Measurements from ENCODE around the gene HDAC4.

GRCh38 chr2:239180526-239181073, 220.2 kb downstream of the HDAC4 start:
- TF ChIP-seq POLR2A (IDR thresholded peaks at IDR 0.05), result no peak
- TF ChIP-seq, protein P1, sequence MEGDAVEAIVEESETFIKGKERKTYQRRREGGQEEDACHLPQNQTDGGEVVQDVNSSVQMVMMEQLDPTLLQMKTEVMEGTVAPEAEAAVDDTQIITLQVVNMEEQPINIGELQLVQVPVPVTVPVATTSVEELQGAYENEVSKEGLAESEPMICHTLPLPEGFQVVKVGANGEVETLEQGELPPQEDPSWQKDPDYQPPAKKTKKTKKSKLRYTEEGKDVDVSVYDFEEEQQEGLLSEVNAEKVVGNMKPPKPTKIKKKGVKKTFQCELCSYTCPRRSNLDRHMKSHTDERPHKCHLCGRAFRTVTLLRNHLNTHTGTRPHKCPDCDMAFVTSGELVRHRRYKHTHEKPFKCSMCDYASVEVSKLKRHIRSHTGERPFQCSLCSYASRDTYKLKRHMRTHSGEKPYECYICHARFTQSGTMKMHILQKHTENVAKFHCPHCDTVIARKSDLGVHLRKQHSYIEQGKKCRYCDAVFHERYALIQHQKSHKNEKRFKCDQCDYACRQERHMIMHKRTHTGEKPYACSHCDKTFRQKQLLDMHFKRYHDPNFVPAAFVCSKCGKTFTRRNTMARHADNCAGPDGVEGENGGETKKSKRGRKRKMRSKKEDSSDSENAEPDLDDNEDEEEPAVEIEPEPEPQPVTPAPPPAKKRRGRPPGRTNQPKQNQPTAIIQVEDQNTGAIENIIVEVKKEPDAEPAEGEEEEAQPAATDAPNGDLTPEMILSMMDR (IDR thresholded peaks at IDR 0.05), result no peak
